ENCODE data around the gene EFNA4. TPM values are rescaled to one million over a fixed set of nuclear protein-coding genes. Genes with fewer than 3 reads are reported as not detected.

Gene EFNA4
- total RNA-seq, 4 donors from 2014 or later = 0.41 to 0.87 (median 0.80) TPM

GRCh38 chr1:155073377-155074242 is 10.1 kb downstream of the EFNA4 start:
- intact Hi-C loops (cut with DNase I; ENCODE audit: low total_unique reads) (no loop called here), in situ Hi-C loops (cut with MboI; ENCODE audit: low sequenced_read_pairs in 4 of 4) (loop anchor here in 1 of 4 donors (25.0 kb wide), 1 partner anchor 111 kb away; the partner anchor contains the start of genes CKS1B, PBXIP1, PYGO2 and SHC1)
- no peak for ATAC-seq

GRCh38 chr1:155075535-155075934 is 12.0 kb downstream of the EFNA4 start:
- Histone ChIP-seq H3K36me3 (no peaks in the 10 kb centered on the region), H3K4me1 (peaks cover 20 to 23% of the 10 kb centered on the region in 2 donors), H3K9me3 (no peaks in the 10 kb centered on the region), H3K27me3 (peaks cover 16 to 17% (median 17%) of the 10 kb centered on the region in 3 donors), H3K27ac (no peak overlapping the region), H3K4me3 (no peak overlapping the region)
- ATAC-seq (no peak), DNase-seq (no peak)
- intact Hi-C loops (cut with DNase I; ENCODE audit: low total_unique reads) (no loop called here), in situ Hi-C loops (cut with MboI; ENCODE audit: low sequenced_read_pairs in 4 of 4) (no loop called here)
- TF ChIP-seq CTCF (IDR thresholded peaks at IDR 0.05 in 4 of 5, conservative IDR thresholded peaks at IDR 0.05 in 1 of 5) (no peak), POLR2A (IDR thresholded peaks at IDR 0.05) (no peak)

More at GRCh38 chr1:155073377-155074242, 10.1 kb downstream of the EFNA4 start:
- H3K4me3 ChIP-seq = no peak overlapping the region
- DNase-seq = no peak
- no peak overlapping the region for H3K27ac ChIP-seq
- no peaks in the 10 kb centered on the region for H3K27me3 ChIP-seq
- no peaks in the 10 kb centered on the region for H3K9me3 ChIP-seq
- H3K36me3 ChIP-seq = no peaks in the 10 kb centered on the region
- peaks cover 7 to 11% of the 10 kb centered on the region in 2 donors for H3K4me1 ChIP-seq
- TF ChIP-seq POLR2A (IDR thresholded peaks at IDR 0.05) (no peak), CTCF (IDR thresholded peaks at IDR 0.05 in 4 of 5, conservative IDR thresholded peaks at IDR 0.05 in 1 of 5) (no peak)

GRCh38 chr1:155076371-155076770 is 12.8 kb downstream of the EFNA4 start:
- Histone ChIP-seq H3K4me1 (peaks cover 24 to 29% of the 10 kb centered on the region in 2 donors), H3K27me3 (peaks cover 25% of the 10 kb centered on the region in 3 donors), H3K9me3 (no peaks in the 10 kb centered on the region), H3K27ac (no peak overlapping the region), H3K36me3 (no peaks in the 10 kb centered on the region), H3K4me3 (no peak overlapping the region)
- in situ Hi-C loops (cut with MboI; ENCODE audit: low sequenced_read_pairs in 4 of 4) (no loop called here), intact Hi-C loops (cut with DNase I; ENCODE audit: low total_unique reads) (no loop called here)
- no peak for TF ChIP-seq CTCF (IDR thresholded peaks at IDR 0.05 in 4 of 5, conservative IDR thresholded peaks at IDR 0.05 in 1 of 5)
- no peak for TF ChIP-seq POLR2A (IDR thresholded peaks at IDR 0.05)
- no peak for DNase-seq
- ATAC-seq = no peak

- no peak for DNase-seq
- ATAC-seq = no peak
- in situ Hi-C loops (cut with MboI; ENCODE audit: low sequenced_read_pairs in 4 of 4) = no loop called here
- Histone ChIP-seq H3K27ac (no peak overlapping the region), H3K27me3 (peaks cover 34 to 35% (median 35%) of the 10 kb centered on the region in 3 donors), H3K4me3 (no peak overlapping the region), H3K4me1 (peaks cover 33 to 36% of the 10 kb centered on the region in 2 donors), H3K9me3 (no peaks in the 10 kb centered on the region), H3K36me3 (no peaks in the 10 kb centered on the region)
- intact Hi-C loops (cut with DNase I; ENCODE audit: low total_unique reads) = no loop called here
- TF ChIP-seq POLR2A (IDR thresholded peaks at IDR 0.05) = no peak
- TF ChIP-seq CTCF (IDR thresholded peaks at IDR 0.05 in 4 of 5, conservative IDR thresholded peaks at IDR 0.05 in 1 of 5) = no peak
Observed at GRCh38 chr1:155077346-155077745, 13.8 kb downstream of the EFNA4 start.
